SKM-1 (cell line): ENCODE results near the gene SEC24B.
"Not testable (repeated sequence)": the region's sequence is repeated elsewhere in the genome, so short reads cannot be mapped to it uniquely, and the experiment has no call there.

Experiments
- DNase-seq: peaks from one replicate; lab custom pipeline; 2025; ENCODE audit not compliant: unreplicated experiment; lab: John Stamatoyannopoulos, UW

Gene SEC24B

DNA sequence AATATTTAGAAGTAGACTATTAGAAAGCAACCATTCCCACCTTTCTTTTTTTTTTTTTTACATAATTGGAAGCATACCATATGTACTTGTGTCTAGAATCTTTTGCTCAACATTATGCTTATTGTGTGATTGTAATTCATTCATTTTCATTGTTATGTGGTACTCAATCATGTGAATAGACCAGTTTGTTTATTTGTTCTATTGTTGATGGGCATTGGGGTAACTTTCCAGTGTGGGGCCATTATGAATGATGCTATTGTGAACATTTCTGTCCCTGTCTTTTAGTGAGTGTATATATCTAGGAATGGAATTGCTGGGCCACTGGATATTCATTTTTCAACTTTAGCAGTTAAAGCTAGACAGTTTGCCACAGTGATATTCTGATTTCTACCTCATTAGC, 63.9 kb downstream of the SEC24B start:
- no peak for DNase-seq

DNA sequence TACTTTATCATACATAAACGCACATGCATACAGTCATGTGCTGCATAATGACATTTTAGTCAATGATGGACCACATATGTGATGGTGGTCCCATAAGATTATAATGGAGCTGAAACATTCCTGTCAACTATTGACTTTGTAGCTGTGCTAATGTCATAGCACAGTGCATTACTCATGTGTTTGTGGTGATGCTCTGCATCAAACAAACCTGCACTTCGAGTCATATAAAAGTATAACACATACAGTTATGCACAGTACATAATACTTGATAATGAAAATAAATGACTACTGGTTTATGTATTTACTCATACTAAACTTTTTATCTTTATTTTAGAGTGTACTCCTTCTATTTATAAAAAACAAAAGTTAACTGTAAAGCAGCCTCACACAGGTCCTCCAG, 65.9 kb downstream of the SEC24B start:
- DNase-seq: no peak

DNA sequence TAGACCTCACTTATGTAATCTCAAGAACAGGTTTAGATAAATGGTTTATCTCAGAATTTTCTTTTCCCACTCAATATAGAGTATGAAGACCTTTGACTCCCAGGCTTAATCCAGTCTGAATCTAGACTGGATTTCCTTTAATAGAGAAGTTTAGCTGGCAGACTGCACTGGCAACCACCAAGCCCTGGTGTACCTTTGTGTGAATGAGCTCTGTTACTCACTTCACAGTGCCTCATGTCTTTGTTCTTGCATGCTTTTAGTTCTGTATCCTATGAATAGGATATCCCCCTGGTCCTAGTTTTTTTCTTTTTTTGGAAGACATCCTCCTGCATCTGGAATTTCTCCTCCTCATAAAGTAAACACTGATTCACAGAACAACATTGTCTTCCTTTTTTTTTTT, 73.3 kb downstream of the SEC24B start:
- no peak for DNase-seq

DNA sequence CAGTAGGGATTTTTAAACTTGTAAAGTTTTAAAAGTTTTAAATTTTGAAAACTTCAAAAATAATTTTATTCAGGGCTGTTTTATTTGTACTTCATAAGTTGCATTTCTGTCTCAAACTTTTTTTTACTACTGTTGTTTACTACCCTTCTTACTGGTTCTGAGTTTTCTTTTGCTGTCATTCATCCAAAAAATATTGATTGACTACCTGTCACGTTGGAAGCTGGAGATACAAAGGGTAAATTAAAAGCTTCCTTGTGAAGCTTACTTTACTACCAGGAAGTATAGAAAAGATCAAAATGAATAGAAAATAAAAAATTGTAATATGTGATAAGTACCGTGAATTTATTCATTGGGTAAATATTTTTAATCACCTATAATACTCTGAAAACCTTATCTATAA, 77.1 kb downstream of the SEC24B start:
- no peak for DNase-seq

DNA sequence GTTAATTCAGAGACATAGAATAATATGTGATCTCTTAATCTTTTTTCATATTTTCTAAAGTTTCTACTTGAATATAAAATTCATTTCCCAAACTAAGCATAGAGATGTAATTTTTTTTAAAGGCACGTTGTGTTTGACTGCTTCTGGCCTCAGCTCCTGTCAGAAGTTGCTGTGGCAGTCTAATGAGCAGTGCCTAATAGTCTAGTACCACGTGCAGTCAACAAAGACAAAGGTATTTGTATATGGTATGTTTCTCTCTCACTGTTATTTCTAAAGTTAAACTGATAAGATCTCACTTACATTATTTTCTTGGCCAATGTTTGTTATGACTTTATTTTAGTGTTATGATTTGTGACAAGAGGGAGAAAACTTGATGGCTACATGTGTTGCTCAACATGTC, 77.8 kb downstream of the SEC24B start:
- no peak for DNase-seq

DNA sequence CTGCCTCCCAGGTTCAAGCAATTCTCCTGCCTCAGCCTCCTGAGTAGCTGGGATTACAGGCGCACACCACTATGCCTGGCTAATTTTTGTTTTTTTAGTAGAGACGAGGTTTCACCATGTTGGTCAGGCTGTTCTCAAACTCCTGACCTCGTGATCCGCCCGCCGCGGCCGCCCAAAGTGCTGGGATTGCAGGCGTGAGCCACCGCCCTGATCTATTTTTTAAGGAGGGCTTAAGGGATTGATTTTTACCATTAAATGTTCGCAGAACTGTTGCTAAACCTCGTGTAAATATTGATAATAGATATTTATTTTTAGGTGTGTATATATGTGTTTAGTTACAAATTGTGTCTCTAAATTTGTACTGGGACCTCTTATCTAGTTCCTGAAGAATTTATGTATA, 79.8 kb downstream of the SEC24B start:
- not testable (repeated sequence) for DNase-seq

DNA sequence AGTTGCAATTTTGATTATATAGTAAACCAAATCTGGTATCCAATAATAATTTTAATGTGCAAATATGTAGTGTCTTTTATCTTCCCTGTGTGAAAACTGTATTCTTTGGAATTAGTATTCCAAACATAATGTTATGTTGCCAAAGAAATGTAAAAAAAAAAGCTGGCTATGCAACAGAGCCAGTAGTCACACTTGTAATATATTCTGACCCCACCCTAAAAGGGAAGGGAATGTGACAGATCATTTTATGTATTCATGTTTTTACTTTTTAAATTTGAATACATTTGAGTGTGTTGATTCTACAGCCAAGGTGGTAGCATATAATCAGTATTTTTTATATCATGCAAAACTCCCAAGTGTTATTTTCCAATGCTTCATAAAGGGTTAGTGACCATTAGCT, 98.6 kb downstream of the SEC24B start:
- no peak for DNase-seq

DNA sequence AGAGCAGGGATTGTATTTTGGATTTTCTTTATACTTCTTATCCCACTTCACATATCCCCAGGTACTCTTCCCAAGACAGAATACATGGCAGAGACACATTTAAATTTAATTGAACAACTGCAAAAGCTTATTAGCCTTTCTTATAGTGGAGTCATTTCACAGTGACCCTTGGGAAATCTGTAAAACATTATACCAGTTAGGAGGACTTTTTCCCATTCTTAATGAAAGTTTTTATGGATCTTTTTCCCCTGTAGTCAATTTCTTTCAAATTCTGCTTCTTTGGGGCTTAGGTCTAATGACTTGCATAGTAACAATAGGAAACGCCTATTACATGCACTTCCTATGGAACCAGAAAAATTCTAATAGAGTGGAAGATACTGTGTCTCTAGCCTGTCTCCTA, 111.8 kb downstream of the SEC24B start:
- no peak for DNase-seq

DNA sequence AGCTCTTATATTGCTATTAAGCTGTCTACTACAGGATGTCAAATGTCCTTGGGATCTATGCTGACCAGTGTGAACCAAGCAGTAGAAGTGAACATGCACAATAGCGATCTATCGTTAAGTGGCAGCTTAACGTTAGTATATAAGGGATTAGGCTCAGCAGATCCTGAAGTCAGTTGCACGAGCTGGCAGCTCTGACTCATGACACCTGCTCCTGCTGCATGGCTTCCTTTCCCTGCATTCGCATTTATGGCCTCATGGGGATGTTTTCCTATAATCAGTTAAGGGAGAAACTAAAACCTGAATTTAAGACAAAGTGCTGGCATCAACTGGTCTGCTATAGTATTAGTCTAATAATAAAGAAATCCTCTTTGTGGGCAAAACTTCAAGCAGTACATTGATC, 113.8 kb downstream of the SEC24B start:
- DNase-seq: no peak

DNA sequence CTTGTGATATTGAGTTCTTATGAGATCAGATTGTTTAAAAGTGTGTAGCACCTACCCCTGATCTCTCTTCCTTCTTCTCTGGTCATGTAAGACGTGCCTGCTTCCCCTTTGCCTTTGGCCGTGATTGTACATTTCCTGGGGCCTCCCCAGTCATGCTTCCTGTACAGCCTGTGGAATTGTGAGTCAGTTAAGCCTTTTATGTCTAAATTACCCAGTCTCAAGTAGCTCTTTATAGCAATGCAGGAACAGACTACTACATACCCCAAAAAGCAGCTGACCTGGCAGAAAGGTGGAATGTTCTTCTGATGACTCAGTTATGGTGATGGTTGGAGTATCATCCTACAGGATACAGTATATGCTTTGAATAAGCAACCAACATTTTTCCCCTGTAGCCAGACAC, 115.0 kb downstream of the SEC24B start:
- peak; percentile 26 for DNase-seq

DNA sequence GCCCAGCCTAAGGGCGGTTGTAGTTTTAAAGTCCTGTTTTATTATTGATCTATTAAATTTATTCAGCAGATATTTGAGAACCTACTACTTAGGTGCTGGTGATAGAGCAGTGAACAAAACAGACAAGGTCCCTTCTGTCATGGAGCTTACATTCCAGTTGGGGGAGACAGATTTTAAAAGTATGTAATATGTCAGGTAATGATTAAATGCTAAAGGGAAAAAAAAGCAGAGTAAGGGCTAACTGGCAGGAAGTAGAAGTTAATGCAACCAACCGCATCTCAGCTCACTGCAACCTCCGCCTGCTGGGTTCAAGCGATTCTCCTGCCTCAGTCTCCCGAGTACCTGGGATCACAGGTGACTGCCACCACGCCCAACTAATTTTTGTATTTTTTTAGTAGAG, 118.6 kb downstream of the SEC24B start:
- DNase-seq: no peak

DNA sequence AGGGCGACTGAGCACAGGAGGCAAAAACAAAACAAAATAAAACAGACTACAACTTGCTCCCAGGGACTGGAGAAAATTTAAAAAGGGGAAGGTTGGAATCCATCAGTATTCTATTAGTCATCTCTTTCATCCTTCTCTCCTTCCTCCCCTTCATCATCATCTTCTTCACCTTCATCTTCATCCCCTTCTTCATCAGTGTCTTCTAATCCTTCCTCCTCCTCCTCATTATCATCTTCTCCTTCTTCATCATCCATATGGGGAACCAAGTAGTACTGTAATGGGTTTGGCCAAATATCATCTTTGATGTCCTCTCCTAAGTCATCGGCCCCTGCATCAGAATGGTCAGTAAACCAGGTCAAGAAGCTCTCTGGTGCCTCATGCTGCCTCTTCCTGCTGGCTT, 119.5 kb downstream of the SEC24B start:
- no peak for DNase-seq

DNA sequence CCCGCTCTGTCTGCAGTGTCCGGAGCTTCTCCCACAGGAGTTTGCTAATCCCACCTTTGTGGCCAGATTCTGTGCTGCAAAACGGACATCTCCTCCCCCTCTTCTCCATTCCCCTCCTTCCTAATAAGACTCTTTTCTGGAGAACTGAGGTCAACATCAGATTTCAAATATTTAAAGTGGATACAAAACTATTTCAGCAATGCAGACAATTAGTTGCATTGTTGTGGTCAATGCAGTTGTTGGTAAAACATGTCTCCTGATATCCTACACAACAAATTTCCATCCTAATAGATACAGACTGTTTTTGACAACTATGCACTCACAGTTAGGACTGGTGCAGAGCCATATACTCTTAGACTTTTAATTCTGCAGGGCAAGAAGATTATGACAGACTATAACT, 121.4 kb downstream of the SEC24B start:
- no peak for DNase-seq

DNA sequence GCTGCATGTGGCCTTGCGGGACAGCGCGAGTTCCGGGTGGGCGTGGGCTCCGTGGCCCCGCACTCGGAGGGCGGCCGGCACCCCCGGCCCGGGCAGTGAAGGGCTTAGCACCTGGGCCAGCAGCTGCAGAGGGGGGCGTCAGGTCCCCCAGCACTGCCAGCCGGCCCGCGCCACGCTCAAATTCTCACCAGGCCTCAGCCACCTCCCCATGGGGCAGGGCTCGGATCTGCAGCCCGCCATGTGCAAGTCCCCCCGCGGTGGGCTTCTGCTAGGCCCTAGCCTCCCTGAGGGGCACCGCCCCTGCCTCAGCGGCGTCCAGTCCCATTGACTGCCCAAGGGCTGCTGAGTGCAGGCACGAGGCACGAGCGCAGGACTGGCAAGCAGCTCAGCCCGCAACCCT, 123.8 kb downstream of the SEC24B start:
- DNase-seq: no peak

DNA sequence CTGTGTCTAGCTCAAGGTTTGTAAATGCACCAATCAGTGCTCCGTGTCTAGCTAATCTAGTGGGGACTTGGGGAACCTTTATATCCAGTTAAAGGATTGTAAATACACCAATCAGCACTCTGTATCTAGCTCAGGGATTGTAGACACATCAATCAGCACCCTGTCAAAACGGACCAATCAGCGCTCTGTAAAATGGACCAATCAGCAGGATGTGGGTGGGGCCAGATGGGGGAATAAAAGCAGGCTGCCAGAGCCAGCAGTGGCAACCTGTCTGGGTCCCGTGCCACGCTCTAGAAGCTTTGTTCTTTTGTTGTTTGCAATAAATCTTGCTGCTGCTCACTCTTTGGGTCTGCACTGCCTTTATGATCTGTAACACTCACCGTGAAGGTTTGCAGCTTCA, 124.5 kb downstream of the SEC24B start:
- not testable (repeated sequence) for DNase-seq

DNA sequence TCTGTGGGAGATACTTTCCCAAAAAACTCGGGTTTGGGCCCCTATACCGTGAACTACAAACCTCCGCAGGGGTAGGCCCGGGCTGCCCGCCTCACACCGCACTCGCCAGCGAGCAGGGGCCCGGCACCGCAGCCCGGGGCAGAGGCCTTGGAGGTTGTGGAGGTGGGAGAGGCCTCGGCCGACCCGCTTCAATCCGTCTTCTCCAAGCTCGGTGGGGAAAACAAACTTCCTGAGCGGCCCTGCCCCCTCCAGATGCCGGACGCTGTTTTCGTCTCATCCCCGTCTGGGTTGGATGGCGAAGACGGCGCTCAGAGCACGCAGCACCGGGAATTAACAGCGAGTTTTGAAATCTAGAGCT, 126.0 kb downstream of the SEC24B start:
- DNase-seq: no peak

DNA sequence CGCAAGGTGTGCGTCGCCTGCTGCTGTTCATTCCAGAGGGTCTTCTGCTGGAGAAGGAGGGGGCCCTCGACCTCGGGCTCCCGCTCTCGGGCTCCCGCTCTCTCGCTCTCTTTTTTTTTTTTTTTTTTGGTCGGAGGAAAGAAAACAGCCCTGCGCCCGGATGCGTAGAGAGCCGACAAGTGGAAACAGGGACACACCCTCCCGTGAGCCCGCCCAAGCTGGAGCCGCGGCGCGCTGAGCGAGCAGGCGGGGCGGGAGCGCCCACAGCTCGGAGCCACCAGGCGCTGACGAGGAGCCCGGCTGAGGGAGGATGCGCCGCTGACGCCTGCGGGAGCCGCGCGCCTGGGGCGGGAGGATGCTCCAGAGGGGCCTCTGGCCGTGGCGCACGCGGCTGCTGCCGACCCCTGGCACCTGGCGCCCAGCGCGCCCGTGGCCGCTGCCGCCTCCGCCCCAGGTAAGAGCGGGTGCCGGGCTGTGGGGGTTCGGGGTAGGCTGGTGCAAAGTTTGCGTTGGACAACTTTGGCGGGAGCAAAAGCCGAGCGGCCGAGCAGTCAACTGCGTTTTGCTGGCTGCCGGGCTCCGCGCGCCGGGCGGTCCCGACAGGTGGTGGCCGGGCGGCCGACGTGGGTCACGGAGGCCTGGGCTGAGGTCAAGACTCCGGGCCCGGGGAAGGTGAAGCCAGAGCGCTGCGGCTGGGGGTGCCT, 126.5 kb downstream of the SEC24B start, which contains the start of gene MCUB:
Gene MCUB (plus strand): TSS at position 264 of the 704 bp plus-strand sequence. CDS start 92 bp downstream, at position 356.
- DNase-seq: no peak

DNA sequence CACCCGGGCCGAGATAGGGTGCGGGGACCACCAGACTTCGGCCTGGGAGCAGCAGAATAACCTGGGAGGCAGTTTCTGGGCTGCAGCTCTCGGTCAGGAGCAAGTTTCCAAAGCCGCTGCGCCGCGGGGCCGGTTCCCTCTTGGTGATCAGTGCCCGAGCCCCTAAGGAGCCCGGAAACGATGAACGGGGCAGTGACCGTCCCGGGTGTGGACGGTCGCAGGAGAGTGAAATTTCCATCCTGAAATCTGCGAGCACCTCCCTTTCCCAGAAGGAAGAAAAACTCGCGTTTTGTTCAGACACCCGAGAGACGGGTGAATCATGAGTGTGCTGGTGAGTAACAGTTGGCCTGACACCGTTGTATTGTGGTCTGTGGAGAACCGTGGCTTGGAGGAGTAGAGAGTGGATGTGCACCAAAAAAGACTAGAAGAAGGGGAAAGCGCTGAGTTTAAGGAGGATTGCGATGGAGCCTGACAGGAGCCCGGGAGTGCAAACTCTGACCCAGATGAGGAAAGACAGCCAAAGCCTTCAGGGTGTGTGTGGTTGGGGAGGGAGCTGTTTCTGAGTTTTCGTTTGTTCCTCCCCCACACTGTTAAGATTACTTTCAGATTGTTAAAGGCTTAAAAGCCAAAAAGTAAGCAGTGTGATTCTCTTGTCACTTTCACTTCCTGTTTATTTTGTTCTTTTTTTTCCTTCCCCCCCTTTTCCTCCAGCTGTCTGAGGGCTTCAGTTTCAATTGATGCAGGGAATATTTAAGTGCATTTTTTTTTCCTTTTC, 127.3 kb downstream of the SEC24B start:
- DNase-seq: peak; percentile 30

DNA sequence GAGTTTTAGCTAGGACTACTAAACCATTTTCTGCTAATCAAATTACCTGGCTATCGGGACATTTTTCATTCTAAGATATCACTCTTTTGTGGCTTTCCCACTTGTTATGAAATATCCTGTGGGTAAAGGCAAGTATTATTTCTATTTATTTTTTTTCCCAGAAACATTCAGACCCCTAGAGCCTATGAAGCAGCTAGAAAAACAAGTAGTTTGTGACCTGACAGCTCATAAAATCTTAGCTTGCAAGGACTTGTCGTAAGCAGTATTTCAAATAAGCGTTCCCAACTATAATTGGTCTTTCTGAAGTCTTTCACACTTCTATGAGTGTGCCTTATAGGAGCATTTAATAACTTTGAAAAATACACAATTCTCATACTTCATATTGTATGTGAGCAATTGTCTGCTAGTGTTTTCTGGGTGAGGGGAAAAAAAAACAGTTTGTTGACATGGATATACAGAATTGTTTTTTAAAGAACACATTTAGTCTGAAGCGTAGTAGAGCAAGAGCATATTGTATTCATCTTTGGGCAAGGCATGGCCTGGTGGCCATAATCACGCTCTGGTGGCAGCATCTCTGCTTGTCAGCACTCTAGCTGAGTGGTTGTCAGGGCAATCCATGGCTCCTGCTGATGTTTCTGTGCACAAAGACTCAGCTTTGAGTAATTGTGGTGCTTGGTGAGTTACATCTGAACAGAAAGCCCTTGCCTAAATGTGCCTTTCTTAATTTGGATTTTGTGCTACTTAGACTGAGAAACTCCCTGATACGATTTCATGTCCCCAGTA, 129.0 kb downstream of the SEC24B start:
- DNase-seq: no peak

DNA sequence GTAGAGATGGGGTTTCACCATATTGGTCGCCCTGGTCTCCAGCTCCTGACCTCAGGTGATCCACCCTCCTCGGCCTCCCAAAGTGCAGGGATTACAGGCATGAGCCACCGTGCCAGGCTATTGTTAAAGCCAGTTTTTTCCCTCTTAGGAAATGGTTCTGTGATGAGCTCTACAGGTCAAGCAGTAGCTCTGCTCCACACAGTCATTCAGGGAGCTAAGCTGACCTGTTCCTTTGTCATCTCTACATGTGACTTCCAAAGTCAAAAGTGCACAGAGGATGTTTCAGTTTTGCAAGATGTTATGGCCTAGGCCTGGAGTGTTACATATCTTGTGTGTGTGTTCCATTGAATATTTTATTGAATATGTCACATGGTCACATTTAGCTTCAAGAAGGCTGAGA, 137.9 kb downstream of the SEC24B start:
- DNase-seq: no peak

DNA sequence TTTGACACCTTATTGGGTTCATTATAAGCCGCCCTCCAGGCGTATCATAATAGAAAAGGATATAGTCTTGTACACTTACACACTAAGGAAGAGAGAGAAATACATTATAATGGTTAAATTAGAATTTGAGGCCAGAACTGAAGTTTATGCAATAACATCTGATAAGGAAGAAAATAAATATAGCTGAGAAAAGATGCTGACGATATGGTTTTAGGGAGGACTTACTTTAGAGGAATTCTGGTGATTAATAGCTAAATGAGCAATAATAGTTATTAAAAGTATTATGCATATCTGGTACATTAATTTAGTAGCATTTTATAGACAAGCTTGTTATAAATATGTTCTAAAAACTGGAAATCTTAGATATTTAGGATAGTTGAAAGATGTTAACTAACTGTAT, 138.5 kb downstream of the SEC24B start:
- no peak for DNase-seq

DNA sequence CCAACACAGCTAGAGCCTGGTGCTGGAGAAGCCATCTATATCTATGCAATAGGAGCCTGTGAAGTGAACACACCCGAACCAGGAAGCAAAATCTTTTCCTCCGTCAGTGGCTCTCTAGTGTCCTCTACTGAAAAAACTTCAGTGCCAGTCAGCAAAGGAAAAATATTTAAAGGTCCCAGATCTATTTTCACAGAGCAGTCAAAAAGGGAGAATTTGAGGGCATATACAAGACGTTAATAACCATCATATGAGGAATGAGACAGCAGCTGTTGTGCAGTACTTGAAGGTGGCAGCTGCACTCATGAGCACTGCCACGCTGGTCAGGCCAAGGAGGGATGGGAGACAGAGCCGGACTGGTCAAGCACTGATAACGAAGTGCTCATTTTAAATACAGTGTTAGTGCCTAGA, 140.8 kb downstream of the SEC24B start:
- no peak for DNase-seq
